ENCODE measurements around the gene GALNT18. TPM values are rescaled to one million over a fixed set of nuclear protein-coding genes. Genes with fewer than 3 reads are reported as not detected.

The GALNT18 gene
- total RNA-seq, 1 experiment from 2014 or later, result 1.7 TPM

DNA sequence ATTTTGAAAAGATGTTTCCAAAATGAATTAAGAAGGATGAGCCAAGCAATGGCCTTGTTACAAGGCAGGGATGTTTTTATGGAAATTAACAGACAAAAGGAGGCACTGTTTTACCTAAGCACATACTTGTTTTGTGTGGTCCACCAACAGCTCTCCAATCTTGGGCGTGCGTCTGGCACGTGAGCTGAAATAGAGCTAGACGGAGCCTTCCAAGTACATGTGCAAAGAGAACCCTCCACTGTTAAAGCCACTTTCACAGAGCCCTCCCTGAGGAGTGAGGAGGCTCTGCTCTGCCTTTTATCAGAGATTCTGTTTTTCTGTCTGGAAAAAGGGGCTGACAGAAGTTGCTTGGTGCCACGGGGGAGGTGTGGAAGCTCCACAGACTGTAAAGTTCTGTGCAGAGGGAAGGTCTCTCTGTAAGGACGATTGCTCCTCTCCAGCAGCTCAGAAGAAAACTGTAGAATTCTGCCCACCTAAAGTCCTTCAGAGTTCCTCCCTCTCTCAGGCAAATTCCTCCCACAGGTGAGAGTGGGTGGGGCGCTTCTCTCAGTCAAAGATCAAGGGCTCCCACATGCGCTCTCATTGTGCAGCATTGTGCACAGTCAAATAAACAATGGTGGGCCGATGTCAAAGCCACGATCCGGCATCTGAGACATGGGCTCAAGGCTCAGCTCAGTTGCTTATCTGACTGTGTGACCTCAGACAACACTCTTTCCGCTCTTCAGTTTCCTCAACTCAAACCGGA, 176.2 kb downstream of the GALNT18 start:
- H3K36me3 Mint-ChIP-seq (ENCODE audit: insufficient read depth in 1 of 3, low read depth in 3 of 3), result no peaks in the 10 kb centered on the region; a peak in 1 of 7 replicates
- TF ChIP-seq, protein P1, sequence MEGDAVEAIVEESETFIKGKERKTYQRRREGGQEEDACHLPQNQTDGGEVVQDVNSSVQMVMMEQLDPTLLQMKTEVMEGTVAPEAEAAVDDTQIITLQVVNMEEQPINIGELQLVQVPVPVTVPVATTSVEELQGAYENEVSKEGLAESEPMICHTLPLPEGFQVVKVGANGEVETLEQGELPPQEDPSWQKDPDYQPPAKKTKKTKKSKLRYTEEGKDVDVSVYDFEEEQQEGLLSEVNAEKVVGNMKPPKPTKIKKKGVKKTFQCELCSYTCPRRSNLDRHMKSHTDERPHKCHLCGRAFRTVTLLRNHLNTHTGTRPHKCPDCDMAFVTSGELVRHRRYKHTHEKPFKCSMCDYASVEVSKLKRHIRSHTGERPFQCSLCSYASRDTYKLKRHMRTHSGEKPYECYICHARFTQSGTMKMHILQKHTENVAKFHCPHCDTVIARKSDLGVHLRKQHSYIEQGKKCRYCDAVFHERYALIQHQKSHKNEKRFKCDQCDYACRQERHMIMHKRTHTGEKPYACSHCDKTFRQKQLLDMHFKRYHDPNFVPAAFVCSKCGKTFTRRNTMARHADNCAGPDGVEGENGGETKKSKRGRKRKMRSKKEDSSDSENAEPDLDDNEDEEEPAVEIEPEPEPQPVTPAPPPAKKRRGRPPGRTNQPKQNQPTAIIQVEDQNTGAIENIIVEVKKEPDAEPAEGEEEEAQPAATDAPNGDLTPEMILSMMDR (conservative IDR thresholded peaks at IDR 0.05), result no peak

More for the DNA sequence above, 176.2 kb downstream of the GALNT18 start:
- no peaks in the 10 kb centered on the region for H3K4me1 ChIP-seq (ENCODE audit: insufficient read depth, low read length)
- peaks cover 8 to 14% of the 10 kb centered on the region in 2 experiments for H3K4me1 Mint-ChIP-seq
- no peak overlapping the region for H3K27ac Mint-ChIP-seq
- no peak overlapping the region for H2AK5ac ChIP-seq (ENCODE audit: insufficient read length, low read length)
- H2BK15ac ChIP-seq (ENCODE audit: low read depth, low read length), result no peak overlapping the region
- no peaks in the 10 kb centered on the region for H3K79me1 ChIP-seq (ENCODE audit: insufficient read depth, low read depth, low read length, poor library complexity, severe bottlenecking)
- no peak overlapping the region for H4K91ac ChIP-seq (ENCODE audit: insufficient read length, low read depth, low read length)
- no peak for DNase-seq
- no peaks in the 10 kb centered on the region for H3K9me3 ChIP-seq (ENCODE audit: control insufficient read depth, low read depth, low read length)
- no peaks in the 10 kb centered on the region for H3K27me3 ChIP-seq (ENCODE audit: insufficient read depth, low read length)
- no peak overlapping the region for H4K5ac ChIP-seq (ENCODE audit: insufficient read length, low read depth, low read length)
- no peak overlapping the region for H3K9ac ChIP-seq (ENCODE audit: extremely low read depth, insufficient read length, low read length)
- H2AFZ ChIP-seq (ENCODE audit: low read length), result no peak overlapping the region
- H3K9me3 Mint-ChIP-seq, result no peaks in the 10 kb centered on the region; a peak in 1 of 5 replicates
- H2BK20ac ChIP-seq (ENCODE audit: low read depth, low read length, poor library complexity, severe bottlenecking), result no peak overlapping the region
- no peak overlapping the region for H3K18ac ChIP-seq (ENCODE audit: insufficient read length, low read depth, low read length)
- no peak overlapping the region for H2BK5ac ChIP-seq (ENCODE audit: insufficient read length, low read length)
- H4K20me1 ChIP-seq (ENCODE audit: control insufficient read depth, insufficient read depth, insufficient read length), result peaks cover 2% of the 10 kb centered on the region
- H3K79me2 ChIP-seq (ENCODE audit: insufficient read depth, low read length), result no peaks in the 10 kb centered on the region
- no peak overlapping the region for H3K4ac ChIP-seq (ENCODE audit: low read depth, low read length)
- H4K8ac ChIP-seq (replicated peaks; ENCODE audit: insufficient read length, low read depth, low read length), result no peak overlapping the region
- WGBS (ENCODE audit: extremely low coverage, insufficient read length, low lambda C conversion rate), result no CpG with 5 or more reads among the region's 13 CpGs
- no peak overlapping the region for H3K23ac ChIP-seq (ENCODE audit: insufficient read length, low read depth, low read length)
- H3K4me2 ChIP-seq (ENCODE audit: insufficient read depth, insufficient read length, low read length), result no peak overlapping the region
- H2BK120ac ChIP-seq (ENCODE audit: low read depth, low read length, poor library complexity, severe bottlenecking), result no peak overlapping the region
- no peaks in the 10 kb centered on the region; the same call in 1 of the 2 replicates for H3K27me3 Mint-ChIP-seq (ENCODE audit: low read depth)
- no peak overlapping the region for H2BK12ac ChIP-seq (ENCODE audit: insufficient read length, low read depth, low read length)
- no peak overlapping the region for H3K4me3 Mint-ChIP-seq
- H3T11ph ChIP-seq (ENCODE audit: low read length), result no peak overlapping the region
- H3K27ac ChIP-seq (ENCODE audit: insufficient read length, low read depth, low read length), result no peak overlapping the region
- no peaks in the 10 kb centered on the region for H3K23me2 ChIP-seq (ENCODE audit: insufficient read length, low read depth, low read length, poor library complexity, severe bottlenecking)
- no peak overlapping the region for H3K14ac ChIP-seq (ENCODE audit: insufficient read depth, low read length)
- H3K56ac ChIP-seq (ENCODE audit: insufficient read length, low read depth, low read length), result no peak overlapping the region
